CD4-positive, alpha-beta T cell treated with Interleukin-1 beta for 1 hour (primary cell): ENCODE measurements around the gene GTF2F2.

Experiments used
- DNase-seq, 2 donors: peaks; one replicate each; pipeline ENCODE4 v3.0.0-alpha.2; 2020 to 2022

GTF2F2 gene

GRCh38 chr13:45305079-45305478 lies 184.8 kb downstream of the GTF2F2 start:
- no peak for DNase-seq

DNA sequence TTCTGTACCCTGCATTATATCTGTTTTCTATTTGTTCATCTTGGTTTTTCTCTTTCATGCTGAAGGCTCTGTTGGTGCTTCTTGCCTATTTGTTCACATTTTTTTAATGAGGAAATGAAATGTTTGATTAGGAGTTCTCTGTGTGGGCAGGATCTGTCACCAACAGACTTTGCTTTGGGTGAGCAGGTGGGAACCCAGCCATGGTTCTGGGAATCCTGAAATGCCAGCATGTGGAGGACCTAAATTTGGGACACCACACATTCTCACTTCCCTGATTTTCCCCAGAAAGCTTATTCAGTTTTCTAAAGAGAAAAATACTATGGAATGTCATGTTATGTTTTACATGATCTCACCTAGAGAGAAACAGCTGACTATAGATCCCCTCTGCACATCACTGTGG lies 186.7 kb downstream of the GTF2F2 start:
- DNase-seq = no peak

GRCh38 chr13:45310341-45311131 lies 190.2 kb downstream of the GTF2F2 start:
- no peak for DNase-seq

GRCh38 chr13:45314822-45315221 lies 194.5 kb downstream of the GTF2F2 start:
- DNase-seq = no peak

- DNase-seq = no peak
Measured at GRCh38 chr13:45315520-45316167, 195.3 kb downstream of the GTF2F2 start.

GRCh38 chr13:45316338-45316737 lies 196.0 kb downstream of the GTF2F2 start:
- DNase-seq = no peak

DNA sequence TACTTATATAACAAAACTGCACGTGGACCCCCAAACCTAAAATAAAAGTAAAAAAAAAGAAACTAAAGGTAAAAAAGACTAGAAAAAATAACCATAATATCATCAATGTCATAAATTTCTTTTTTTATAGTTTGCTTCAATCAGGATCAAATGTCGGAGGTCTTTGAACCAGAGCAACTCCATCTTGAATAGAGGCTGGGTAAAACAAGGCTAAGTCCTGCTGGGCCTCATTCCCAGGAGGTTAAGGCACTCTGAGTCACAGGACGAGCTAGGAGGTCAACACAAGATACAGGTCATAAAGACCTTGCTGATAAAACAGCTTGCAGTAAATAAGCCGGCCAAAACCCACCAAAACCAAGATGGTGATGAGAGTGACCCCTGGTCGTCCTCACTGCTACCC lies 196.7 kb downstream of the GTF2F2 start:
- no peak for DNase-seq

DNA sequence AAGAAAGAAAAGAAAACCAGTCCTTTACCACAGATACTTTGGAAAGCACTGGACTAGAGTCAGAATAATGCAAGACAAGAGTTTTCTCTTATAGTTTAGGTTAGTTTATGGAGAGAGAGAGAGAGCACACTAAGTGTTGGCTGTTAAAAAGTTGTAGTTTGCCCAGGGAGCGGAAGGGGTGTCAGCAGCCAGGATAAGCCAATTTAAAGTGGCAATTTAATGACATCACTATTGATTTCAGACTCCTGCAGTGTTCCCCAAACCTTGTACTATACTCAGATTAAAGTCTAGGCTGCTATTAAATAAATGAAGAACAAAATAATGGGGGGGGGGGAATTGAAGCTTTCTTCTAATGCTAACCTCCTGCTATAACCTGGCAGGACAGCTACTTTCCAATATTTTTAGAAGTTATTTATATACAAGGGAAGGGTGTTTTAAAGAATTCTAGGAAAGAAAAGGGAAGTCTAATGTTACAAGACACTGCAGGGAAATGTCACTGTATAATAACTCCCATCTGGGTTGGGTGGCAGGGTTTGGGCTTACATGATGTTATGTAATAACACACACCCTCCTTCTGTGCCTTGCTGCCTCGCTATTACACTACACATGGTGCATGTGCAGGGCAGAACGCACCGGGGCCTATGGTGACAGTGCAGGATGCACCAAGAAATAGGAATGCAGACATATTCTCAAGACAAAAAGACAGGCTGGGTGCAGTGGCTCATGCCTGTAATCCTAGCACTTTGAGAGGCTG lies 200.7 kb downstream of the GTF2F2 start:
- DNase-seq = no peak

- no peak for DNase-seq
Measured at GRCh38 chr13:45325806-45326205, 205.5 kb downstream of the GTF2F2 start.

DNA sequence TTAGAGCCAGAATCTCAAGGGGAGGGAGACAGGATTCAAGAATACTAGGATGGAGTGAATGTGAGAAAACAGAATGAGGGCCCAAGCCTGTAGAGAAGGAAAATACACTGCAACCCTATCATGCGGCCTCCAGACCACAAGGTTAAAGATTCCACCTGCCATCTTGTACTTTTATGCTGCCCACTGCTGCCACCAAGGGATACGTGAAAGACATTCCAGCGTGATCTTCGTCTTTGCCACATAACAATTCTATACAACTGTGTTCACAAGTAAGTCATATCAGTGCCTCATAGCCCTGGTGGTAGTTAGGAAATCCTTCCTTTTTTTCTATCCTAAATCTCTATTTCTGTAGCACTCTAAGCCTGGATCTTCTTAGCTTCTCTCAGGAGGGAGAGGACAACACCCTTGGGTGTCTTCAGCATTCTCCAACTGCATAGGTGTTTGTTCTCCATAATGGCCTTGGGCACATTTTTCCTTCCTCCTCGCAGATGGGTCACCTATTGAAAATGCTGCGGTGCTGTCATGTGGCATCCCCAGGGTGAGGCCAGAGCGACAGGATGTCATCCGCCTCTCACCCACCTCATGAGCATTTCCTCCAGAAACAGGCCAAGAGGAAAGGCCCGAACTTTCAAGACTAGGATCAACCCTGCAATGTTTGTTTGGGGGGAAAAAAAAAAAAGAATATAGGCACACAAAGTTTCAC lies 207.1 kb downstream of the GTF2F2 start:
- DNase-seq = no peak

- no peak for DNase-seq
Measured at GRCh38 chr13:45328661-45329111, 208.4 kb downstream of the GTF2F2 start.

DNA sequence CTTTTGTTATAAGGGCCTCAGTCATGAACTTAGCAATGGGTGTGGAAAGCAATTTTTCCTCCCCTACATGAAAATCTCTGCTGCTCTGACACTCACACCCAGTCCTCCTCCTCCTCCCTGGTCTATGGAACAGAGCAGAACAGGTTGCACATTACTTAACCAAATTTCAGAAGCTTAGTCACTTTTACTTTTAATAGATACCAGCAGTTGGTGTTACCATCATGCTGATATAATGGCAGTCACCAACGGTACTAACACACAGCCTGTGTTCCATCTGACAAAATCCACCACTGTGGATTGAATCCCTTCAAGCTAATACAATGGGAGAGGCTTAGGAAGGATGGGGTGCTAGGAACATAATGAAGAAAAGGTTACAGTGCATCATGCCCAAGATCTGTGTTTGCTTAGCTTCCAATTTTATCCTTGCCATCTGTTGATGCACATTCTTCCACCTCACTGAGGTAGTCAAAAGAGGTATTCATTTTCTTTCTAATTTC lies 210.9 kb downstream of the GTF2F2 start:
- no peak for DNase-seq

- no peak for DNase-seq
Measured at GRCh38 chr13:45331692-45332035, 211.4 kb downstream of the GTF2F2 start.

DNA sequence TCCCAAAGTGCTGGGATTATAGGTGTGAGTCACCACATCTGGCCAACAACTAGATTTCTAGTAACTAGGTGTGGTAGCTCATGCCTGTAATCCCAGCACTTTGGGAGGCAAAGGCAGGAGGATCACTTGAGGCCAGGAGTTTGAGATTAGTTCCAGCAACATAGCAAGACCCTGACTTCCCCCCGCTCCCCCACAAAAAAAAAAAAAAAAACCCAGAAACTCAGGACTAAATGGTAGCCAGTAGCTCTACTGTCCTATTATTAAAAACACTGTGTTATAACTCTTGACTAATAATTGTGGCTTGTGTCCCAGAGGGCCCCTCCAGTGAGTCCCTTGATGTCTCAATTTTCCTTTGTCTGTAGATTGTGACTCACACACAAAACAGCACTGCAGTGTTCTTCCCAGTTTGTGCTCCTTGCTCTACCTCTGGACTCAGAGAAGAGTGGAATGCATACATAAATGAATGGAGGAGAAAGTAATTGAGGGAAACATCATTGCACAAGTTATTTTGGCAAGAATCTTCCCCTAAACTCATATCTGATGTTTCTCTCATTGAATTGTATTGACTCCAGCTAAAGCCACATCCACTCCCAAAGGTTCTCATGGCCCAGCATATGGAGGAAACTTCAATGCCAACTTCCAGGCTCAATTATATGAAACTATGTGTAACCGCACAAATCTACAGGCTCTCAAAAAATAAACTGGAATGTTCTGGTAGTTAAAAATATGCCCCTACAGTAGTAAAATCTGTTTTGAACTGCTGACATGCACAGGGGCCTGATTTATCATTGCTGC lies 211.9 kb downstream of the GTF2F2 start:
- DNase-seq = no peak

GRCh38 chr13:45332831-45333219 lies 212.5 kb downstream of the GTF2F2 start:
- no peak for DNase-seq

GRCh38 chr13:45333251-45333976 lies 213.1 kb downstream of the GTF2F2 start:
- DNase-seq = no peak
